Prostate gland (tissue), 2 donors: ENCODE data around the gene CFAP20DC. TPM values are rescaled to one million over a fixed set of nuclear protein-coding genes. Genes with fewer than 3 reads are reported as not detected.
"Not testable (repeated sequence)": the region's sequence is repeated elsewhere in the genome, so short reads cannot be mapped to it uniquely, and the experiment has no call there.

Source experiments
- DNase-seq: peaks from one replicate; pipeline ENCODE4 v3.0.0-alpha.2; 2019; ENCODE audit warnings: low spot score
- H3K27ac ChIP-seq, 2 donors: fragments of 200-600 bp; sonication (generic); 2 replicates each; pipeline ENCODE4 v1.5.1; 2017 to 2019
- H3K27me3 ChIP-seq: fragments of 200-600 bp; sonication (generic); replicated peaks from 2 replicates; pipeline ENCODE4 v1.5.1; 2019; ENCODE audit not compliant: insufficient read depth
- H3K36me3 ChIP-seq, 2 donors: fragments of 200-600 bp; sonication (generic); 1 replicate in 1 of 2; 2 replicates in 1 of 2; pipeline versions ENCODE4 v1.5.1 to v1.8.1; 2017 to 2019
- H3K4me1 ChIP-seq: fragments of 200-600 bp; sonication (generic); replicated peaks from 2 replicates; pipeline ENCODE4 v1.5.1; 2019
- H3K4me3 ChIP-seq, 2 donors: fragments of 200-600 bp; sonication (generic); 2 replicates each; pipeline ENCODE4 v1.5.1; 2017 to 2019
- H3K9me3 ChIP-seq: fragments of 200-600 bp; sonication (generic); 2 replicates; pipeline ENCODE4 v1.5.1; 2017
- CTCF ChIP-seq, 4 experiments: fragments of 200-600 bp in 2 of 4; fragments of 450-650 bp in 2 of 4; sonication (generic) in 2 of 4; IDR thresholded peaks; 1 replicate in 3 of 4; 2 replicates in 1 of 4; pipeline ENCODE4 v1.5.1; 2016 to 2019; ENCODE audit warnings: antibody characterized with exemption in 4 of 4, mild to moderate bottlenecking in 2 of 4, moderate library complexity in 2 of 4
- POLR2A ChIP-seq: fragments of 450-650 bp; IDR thresholded peaks from one replicate; pipeline ENCODE4 v1.6.1; 2016; ENCODE audit warnings: antibody characterized with exemption, mild to moderate bottlenecking
- POLR2AphosphoS5 ChIP-seq: sonication (generic); formaldehyde crosslinking; IDR thresholded peaks from one replicate; pipeline ENCODE4 v1.6.1; 2017; ENCODE audit warnings: antibody characterized with exemption
- WGBS: methylation state at CpG from one replicate; pipeline ENCODE4 v1.1.5; 2018; 5-methylcytosine and 5-hydroxymethylcytosine counted together
- intact Hi-C: fragments of 100-400 bp; cut with DNase I; formaldehyde crosslinking; loops from one replicate; pipeline ENCODE4 v1.14.2; 2022
- total RNA-seq, 2 donors: library from RNA; depleted of rRNA; stranded (reverse); fragments of >200 nt; gene quantifications; one replicate each; pipeline ENCODE4 v1.1.0, GENCODE V29; 2016

CFAP20DC gene
- total RNA-seq, 2 donors from 2014 or later, result 0.36 to 8.3 TPM

- H3K27ac ChIP-seq, result no peak overlapping the region
- 76% methylated on average over 8 of the region's 8 CpGs for WGBS
- H3K27me3 ChIP-seq, result no peaks in the 10 kb centered on the region
- no peaks in the 10 kb centered on the region for H3K36me3 ChIP-seq
- H3K4me1 ChIP-seq, result no peaks in the 10 kb centered on the region
- intact Hi-C loops, result no loop called here
- no peak overlapping the region for H3K4me3 ChIP-seq
- no peak for DNase-seq
- TF ChIP-seq POLR2AphosphoS5 (no peak), CTCF (IDR thresholded peaks at IDR 0.05) (no peak), POLR2A (no peak)
- no peaks in the 10 kb centered on the region for H3K9me3 ChIP-seq
Observed at GRCh38 chr3:58711871-58712270, 338.0 kb downstream of the CFAP20DC start.

- 84% methylated on average over 3 of the region's 3 CpGs for WGBS
- H3K27ac ChIP-seq, H3K36me3 ChIP-seq, H3K4me3 ChIP-seq, H3K27me3 ChIP-seq, intact Hi-C loops, H3K9me3 ChIP-seq, DNase-seq, H3K4me1 ChIP-seq: not testable (repeated sequence)
Observed at GRCh38 chr3:58708983-58709382, 340.8 kb downstream of the CFAP20DC start.

GRCh38 chr3:58708116-58708791, 341.6 kb downstream of the CFAP20DC start:
- intact Hi-C loops, result no loop called here

GRCh38 chr3:58707390-58707930, 342.4 kb downstream of the CFAP20DC start:
- no peaks in the 10 kb centered on the region for H3K36me3 ChIP-seq
- H3K27me3 ChIP-seq, result no peaks in the 10 kb centered on the region
- DNase-seq, result no peak
- intact Hi-C loops, result no loop called here
- no peak overlapping the region for H3K4me3 ChIP-seq
- no peak for TF ChIP-seq CTCF (IDR thresholded peaks at IDR 0.05)
- no peak for TF ChIP-seq POLR2AphosphoS5
- TF ChIP-seq POLR2A, result no peak
- H3K4me1 ChIP-seq, result no peaks in the 10 kb centered on the region
- H3K27ac ChIP-seq, result no peak overlapping the region
- H3K9me3 ChIP-seq, result no peaks in the 10 kb centered on the region
- 90% methylated on average over 3 of the region's 3 CpGs for WGBS

More at GRCh38 chr3:58708116-58708791, 341.6 kb downstream of the CFAP20DC start:
- Histone ChIP-seq H3K27ac (no peak overlapping the region), H3K4me3 (no peak overlapping the region), H3K27me3 (no peaks in the 10 kb centered on the region), H3K4me1 (no peaks in the 10 kb centered on the region), H3K36me3 (no peaks in the 10 kb centered on the region), H3K9me3 (no peaks in the 10 kb centered on the region)
- TF ChIP-seq POLR2AphosphoS5 (no peak), POLR2A (no peak), CTCF (IDR thresholded peaks at IDR 0.05) (no peak)
- 86% methylated on average over 3 of the region's 3 CpGs for WGBS
- no peak for DNase-seq

GRCh38 chr3:58706395-58707167, 343.2 kb downstream of the CFAP20DC start:
- Histone ChIP-seq H3K4me1 (no peaks in the 10 kb centered on the region), H3K36me3 (no peaks in the 10 kb centered on the region), H3K4me3 (no peak overlapping the region), H3K9me3 (no peaks in the 10 kb centered on the region), H3K27ac (no peak overlapping the region), H3K27me3 (no peaks in the 10 kb centered on the region)
- intact Hi-C loops, result no loop called here
- DNase-seq, result no peak
- TF ChIP-seq POLR2AphosphoS5, result no peak
- TF ChIP-seq CTCF (IDR thresholded peaks at IDR 0.05), result no peak
- no peak for TF ChIP-seq POLR2A
- WGBS, result 72% methylated on average over 2 of the region's 2 CpGs
